Kidney (tissue), 14 donors: ENCODE data around the gene ARID3A. TPM values are rescaled to one million over a fixed set of nuclear protein-coding genes. Genes with fewer than 3 reads are reported as not detected.
A peak's percentile ranks its signal among the peaks of the same experiment; 100 is the strongest.

Source experiments
- DNase-seq, 5 donors: peaks; one replicate each; pipeline ENCODE4 v3.0.0-alpha.2; 2013 to 2020
- FAIRE-seq: peaks from 2 replicates; lab custom pipeline; 2012; peaks lifted over from hg19 to GRCh38; lab: Jason Lieb, UNC
- H3K27ac ChIP-seq, 2 donors: one replicate each; pipeline ENCODE4 v1.7.0; 2013; ENCODE audit warnings: low read depth in 2 of 2, low read length in 2 of 2, inconsistent platforms in 1 of 2
- H3K27me3 ChIP-seq: one replicate; pipeline ENCODE4 v1.7.1; 2013; ENCODE audit warnings: low read length, inconsistent platforms; ENCODE audit not compliant: control insufficient read depth, insufficient read depth
- H3K36me3 ChIP-seq, 3 donors: one replicate each; pipeline versions ENCODE4 v1.7.0 to v1.7.1; 2013; ENCODE audit warnings: low read length in 3 of 3, control low read depth in 1 of 3, inconsistent platforms in 1 of 3; ENCODE audit not compliant: insufficient read depth in 3 of 3, control insufficient read depth in 2 of 3
- H3K4me1 ChIP-seq, 3 donors: one replicate each; pipeline versions ENCODE4 v1.7.0 to v1.7.1; 2013; ENCODE audit warnings: low read length in 3 of 3, inconsistent platforms in 1 of 3, low read depth in 1 of 3; ENCODE audit not compliant: control insufficient read depth in 2 of 3, insufficient read depth in 2 of 3
- H3K4me3 ChIP-seq, 3 donors: one replicate each; pipeline versions ENCODE4 v1.7.0 to v1.8.1; 2013; ENCODE audit warnings: low read length in 3 of 3, control low read depth in 1 of 3, inconsistent platforms in 1 of 3
- H3K9ac ChIP-seq, 3 donors: one replicate each; pipeline versions ENCODE4 v1.7.0 to v1.7.1; 2013; ENCODE audit warnings: low read length in 3 of 3, control low read depth in 1 of 3, inconsistent platforms in 1 of 3
- H3K9me3 ChIP-seq, 3 donors: one replicate each; pipeline versions ENCODE4 v1.7.0 to v1.7.1; 2013; ENCODE audit warnings: low read length in 3 of 3, control low read depth in 1 of 3, inconsistent platforms in 1 of 3; ENCODE audit not compliant: control insufficient read depth in 2 of 3, insufficient read depth in 1 of 3
- intact Hi-C: fragments of 100-400 bp; cut with DNase I; formaldehyde crosslinking; loops from one replicate; pipeline ENCODE4 v1.11.1; 2022
- polyA plus RNA-seq: library from polyadenylated mRNA; stranded (reverse); fragments of 350-450 nt; fragmentation: Illumina TruSeq; extraction: RNeasy Lipid Tissue Mini Kit (QIAGEN cat#74804); gene quantifications from one replicate; pipeline ENCODE4 v1.2.3, GENCODE V29; 2014; ENCODE audit warnings: low read depth, low replicate concordance; ENCODE audit not compliant: insufficient read depth
- total RNA-seq: library from RNA; stranded (reverse); fragmentation: NEBNext Ultra II Directional; extraction: Animal tissue kit (Norgen Biotek cat#: 25700); gene quantifications from one replicate; pipeline ENCODE4 v1.2.1, GENCODE V29; 2021
- TF ChIP-seq, protein P1 (sequence below): IDR thresholded peaks from 3 replicates; pipeline ENCODE4 v1.5.1; 2012; ENCODE audit warnings: mild to moderate bottlenecking, moderate library complexity, borderline replicate concordance; ENCODE audit not compliant: insufficient read depth; ENCODE audit errors: extremely low read depth
- donor health status: control.
- donor health status: control.
- donor health status: control.
- donor health status: control.
- donor health status: control.
- donor health status: DM: yes; HTN: yes; CAD: no.
- donor health status: Normal renal cell carcinoma (clear cell type).

Gene ARID3A
- total and polyA plus RNA-seq, 2 donors from 2014 or later: 5.6 to 16.9 TPM

- H3K4me1 ChIP-seq: no peaks in the 10 kb centered on the region
- H3K27me3 ChIP-seq: no peaks in the 10 kb centered on the region
- no peak overlapping the region for H3K9ac ChIP-seq
- no peak for DNase-seq
- H3K9me3 ChIP-seq: no peaks in the 10 kb centered on the region
- FAIRE-seq: no peak
- H3K27ac ChIP-seq: no peak overlapping the region
- no peaks in the 10 kb centered on the region for H3K36me3 ChIP-seq
- intact Hi-C loops: no loop called here
- no peak overlapping the region for H3K4me3 ChIP-seq
- TF ChIP-seq, protein P1, sequence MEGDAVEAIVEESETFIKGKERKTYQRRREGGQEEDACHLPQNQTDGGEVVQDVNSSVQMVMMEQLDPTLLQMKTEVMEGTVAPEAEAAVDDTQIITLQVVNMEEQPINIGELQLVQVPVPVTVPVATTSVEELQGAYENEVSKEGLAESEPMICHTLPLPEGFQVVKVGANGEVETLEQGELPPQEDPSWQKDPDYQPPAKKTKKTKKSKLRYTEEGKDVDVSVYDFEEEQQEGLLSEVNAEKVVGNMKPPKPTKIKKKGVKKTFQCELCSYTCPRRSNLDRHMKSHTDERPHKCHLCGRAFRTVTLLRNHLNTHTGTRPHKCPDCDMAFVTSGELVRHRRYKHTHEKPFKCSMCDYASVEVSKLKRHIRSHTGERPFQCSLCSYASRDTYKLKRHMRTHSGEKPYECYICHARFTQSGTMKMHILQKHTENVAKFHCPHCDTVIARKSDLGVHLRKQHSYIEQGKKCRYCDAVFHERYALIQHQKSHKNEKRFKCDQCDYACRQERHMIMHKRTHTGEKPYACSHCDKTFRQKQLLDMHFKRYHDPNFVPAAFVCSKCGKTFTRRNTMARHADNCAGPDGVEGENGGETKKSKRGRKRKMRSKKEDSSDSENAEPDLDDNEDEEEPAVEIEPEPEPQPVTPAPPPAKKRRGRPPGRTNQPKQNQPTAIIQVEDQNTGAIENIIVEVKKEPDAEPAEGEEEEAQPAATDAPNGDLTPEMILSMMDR: no peak
Observed at GRCh38 chr19:896999-897398, 28.8 kb upstream of the ARID3A start.

- no peak for FAIRE-seq
- no peak for DNase-seq
- Histone ChIP-seq H3K4me3 (no peak overlapping the region), H3K9me3 (no peaks in the 10 kb centered on the region), H3K4me1 (no peaks in the 10 kb centered on the region), H3K36me3 (no peaks in the 10 kb centered on the region), H3K27me3 (no peaks in the 10 kb centered on the region), H3K27ac (no peak overlapping the region), H3K9ac (no peak overlapping the region)
- TF ChIP-seq, protein P1: no peak
- intact Hi-C loops: no loop called here
Observed at GRCh38 chr19:897442-898039, 28.3 kb upstream of the ARID3A start.

DNA sequence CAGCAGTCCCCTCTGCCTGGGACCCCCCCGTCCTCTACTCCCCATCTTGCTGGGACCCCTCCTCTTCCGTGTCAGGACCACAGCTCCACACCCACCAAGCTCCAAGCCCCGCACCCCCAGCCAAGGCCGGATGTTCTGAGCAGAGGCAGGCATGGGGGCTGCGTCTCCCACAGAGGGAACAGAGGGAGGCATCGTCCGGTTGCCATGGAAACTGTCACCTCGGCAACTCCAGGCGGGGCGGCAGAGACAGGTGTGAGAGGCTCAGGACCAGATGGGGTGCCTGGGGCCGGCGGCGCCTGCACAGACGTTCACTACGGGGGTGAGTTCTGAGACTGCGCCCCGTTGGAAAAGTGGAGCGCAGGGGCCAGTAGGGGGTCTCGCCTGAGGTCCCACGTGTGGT is 27.2 kb upstream of the ARID3A start:
- FAIRE-seq (no peak), DNase-seq (peak in 4 of 5 donors; percentile 92 to 94 (median 93))
- TF ChIP-seq, protein P1: no peak
- Histone ChIP-seq H3K4me3 (no peak overlapping the region), H3K27me3 (no peaks in the 10 kb centered on the region), H3K27ac (no peak overlapping the region), H3K9me3 (no peaks in the 10 kb centered on the region), H3K36me3 (no peaks in the 10 kb centered on the region), H3K4me1 (no peaks in the 10 kb centered on the region), H3K9ac (no peak overlapping the region)
- intact Hi-C loops: no loop called here
